ENCODE measurements around the gene MRPL37. TPM values are rescaled to one million over a fixed set of nuclear protein-coding genes. Genes with fewer than 3 reads are reported as not detected.
"Not testable (repeated sequence)": the region's sequence is repeated elsewhere in the genome, so short reads cannot be mapped to it uniquely, and the experiment has no call there.

MRPL37 gene
- total and polyA plus RNA-seq, 2 donors (not counting 3 experiments of a cell fraction or from before 2014, with no cell fraction given) = 45.0 to 109 TPM

DNA sequence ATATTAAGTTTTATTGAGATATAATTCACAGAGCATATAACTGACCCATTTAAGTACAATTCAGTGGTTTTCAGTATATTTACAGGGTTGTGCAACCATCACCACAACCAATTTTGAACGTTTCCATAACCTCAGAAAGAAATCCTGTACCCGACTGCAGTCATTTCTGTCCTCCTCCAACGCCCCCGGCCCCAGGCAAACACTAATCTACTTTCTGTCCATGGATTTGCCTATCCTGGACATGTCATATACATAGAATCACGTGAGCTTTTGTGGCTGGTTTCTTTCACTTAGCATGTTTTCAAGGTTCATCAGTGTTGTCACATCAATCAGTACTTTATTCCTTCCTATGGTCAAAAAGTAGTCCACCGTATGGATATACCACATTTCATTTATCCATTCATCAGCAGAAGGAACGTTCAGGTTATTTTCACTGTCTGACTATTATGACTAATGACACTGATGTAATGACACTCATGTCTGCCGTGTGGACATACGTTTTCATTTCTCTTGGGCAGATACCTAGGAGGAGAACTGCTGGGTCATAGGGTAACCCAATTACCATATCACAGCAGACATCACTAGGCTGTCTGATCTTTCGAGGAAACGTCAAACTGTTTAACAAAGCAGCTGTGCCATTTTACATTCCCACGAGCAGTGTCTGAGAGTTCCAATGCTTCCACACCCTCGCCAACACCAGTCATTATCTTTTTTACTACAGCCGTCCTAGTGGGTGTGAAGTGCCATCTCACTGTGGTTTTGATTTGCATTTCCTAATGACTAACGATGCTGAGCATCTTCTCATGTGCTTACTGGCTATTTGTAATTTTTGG lies 30.8 kb downstream of the MRPL37 start:
- H3K27ac ChIP-seq (ENCODE audit: insufficient read depth, low read depth, low read length) = no peak overlapping the region
- H3K4me2 ChIP-seq (ENCODE audit: insufficient read depth, low read length) = no peak overlapping the region
- DNase-seq (ENCODE audit: low read depth, low spot score) (no peak), FAIRE-seq (peak; percentile 31)
- no peak overlapping the region for H3K4me3 ChIP-seq (replicated peaks in 1 of 3; ENCODE audit: insufficient read depth in 1 of 3, low read depth in 1 of 3, low read length in 3 of 3)
- peaks cover 0 to 8% of the 10 kb centered on the region in 2 experiments for H3K36me3 ChIP-seq (ENCODE audit: control insufficient read depth in 2 of 2, extremely low read depth in 1 of 2, insufficient read depth in 2 of 2, low read length in 2 of 2)
- no peak overlapping the region for H3K9ac ChIP-seq (replicated peaks; ENCODE audit: extremely low read depth, insufficient read depth, low read length)
- ChIA-PET CTCF (interaction anchor here (2.1 kb wide), 1 partner anchor 11 kb away, joined by 8 read pairs; no protein-coding TSS in a partner anchor), POLR2A (no interaction called here)
- BruUV-seq (replicated peaks) = no TSS peak
- intact Hi-C loops (cut with micrococcal nuclease) = no loop called here
- no peaks in the 10 kb centered on the region for H3K79me2 ChIP-seq (ENCODE audit: control insufficient read depth, insufficient read depth, low read length)
- TF ChIP-seq, protein P1, sequence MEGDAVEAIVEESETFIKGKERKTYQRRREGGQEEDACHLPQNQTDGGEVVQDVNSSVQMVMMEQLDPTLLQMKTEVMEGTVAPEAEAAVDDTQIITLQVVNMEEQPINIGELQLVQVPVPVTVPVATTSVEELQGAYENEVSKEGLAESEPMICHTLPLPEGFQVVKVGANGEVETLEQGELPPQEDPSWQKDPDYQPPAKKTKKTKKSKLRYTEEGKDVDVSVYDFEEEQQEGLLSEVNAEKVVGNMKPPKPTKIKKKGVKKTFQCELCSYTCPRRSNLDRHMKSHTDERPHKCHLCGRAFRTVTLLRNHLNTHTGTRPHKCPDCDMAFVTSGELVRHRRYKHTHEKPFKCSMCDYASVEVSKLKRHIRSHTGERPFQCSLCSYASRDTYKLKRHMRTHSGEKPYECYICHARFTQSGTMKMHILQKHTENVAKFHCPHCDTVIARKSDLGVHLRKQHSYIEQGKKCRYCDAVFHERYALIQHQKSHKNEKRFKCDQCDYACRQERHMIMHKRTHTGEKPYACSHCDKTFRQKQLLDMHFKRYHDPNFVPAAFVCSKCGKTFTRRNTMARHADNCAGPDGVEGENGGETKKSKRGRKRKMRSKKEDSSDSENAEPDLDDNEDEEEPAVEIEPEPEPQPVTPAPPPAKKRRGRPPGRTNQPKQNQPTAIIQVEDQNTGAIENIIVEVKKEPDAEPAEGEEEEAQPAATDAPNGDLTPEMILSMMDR (IDR thresholded peaks at IDR 0.05; ENCODE audit: extremely low read depth in 1 of 2, insufficient read depth in 1 of 2, low read depth in 1 of 2, low read length in 2 of 2) = no peak
- H3K9me3 ChIP-seq (replicated peaks; ENCODE audit: control insufficient read depth, insufficient read depth, low read length) = no peaks in the 10 kb centered on the region
- no peaks in the 10 kb centered on the region for H3K9me1 ChIP-seq (replicated peaks; ENCODE audit: control insufficient read depth, extremely low read depth, insufficient read depth, low read length)
- dilution Hi-C loops (cut with MboI; ENCODE audit: extremely low pct_ligation_motif_present, low sequenced_read_pairs) = no loop called here
- no peaks in the 10 kb centered on the region for H3K27me3 ChIP-seq (ENCODE audit: control insufficient read depth in 2 of 2, insufficient read depth in 2 of 2, low read length in 2 of 2)
- no peak overlapping the region for H2AFZ ChIP-seq (ENCODE audit: low read depth, low read length)
- H3K4me1 ChIP-seq (ENCODE audit: control insufficient read depth, extremely low read depth, insufficient read depth, low read length) = no peaks in the 10 kb centered on the region
- H4K20me1 ChIP-seq (replicated peaks; ENCODE audit: control insufficient read depth, extremely low read depth, insufficient read depth, low read length) = no peaks in the 10 kb centered on the region

DNA sequence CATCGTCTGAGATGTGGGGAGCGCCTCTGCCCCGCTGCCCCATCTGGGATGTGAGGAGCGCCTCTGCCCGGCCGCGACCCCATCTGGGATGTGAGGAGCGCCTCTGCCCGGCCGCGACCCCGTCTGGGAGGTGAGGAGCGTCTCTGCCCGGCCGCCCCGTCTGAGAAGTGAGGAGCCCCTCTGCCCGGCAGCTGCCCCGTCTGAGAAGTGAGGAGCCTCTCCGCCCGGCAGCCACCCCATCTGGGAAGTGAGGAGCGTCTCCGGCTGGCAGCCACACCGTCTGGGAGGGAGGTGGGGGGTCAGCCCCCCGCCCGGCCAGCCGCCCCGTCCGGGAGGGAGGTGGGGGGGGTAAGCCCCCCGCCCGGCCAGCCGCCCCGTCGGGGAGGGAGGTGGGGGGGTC lies 33.2 kb downstream of the MRPL37 start:
- BruUV-seq (replicated peaks); dilution Hi-C loops (cut with MboI; ENCODE audit: extremely low pct_ligation_motif_present, low sequenced_read_pairs); FAIRE-seq; H3K9me3 ChIP-seq (replicated peaks; ENCODE audit: control insufficient read depth, insufficient read depth, low read length); POLR2A ChIA-PET; H4K20me1 ChIP-seq (replicated peaks; ENCODE audit: control insufficient read depth, extremely low read depth, insufficient read depth, low read length); H3K27ac ChIP-seq (ENCODE audit: insufficient read depth, low read depth, low read length); DNase-seq (ENCODE audit: low read depth, low spot score); H3K4me2 ChIP-seq (ENCODE audit: insufficient read depth, low read length); H3K79me2 ChIP-seq (ENCODE audit: control insufficient read depth, insufficient read depth, low read length); H3K4me1 ChIP-seq (ENCODE audit: control insufficient read depth, extremely low read depth, insufficient read depth, low read length); intact Hi-C loops (cut with micrococcal nuclease); H2AFZ ChIP-seq (ENCODE audit: low read depth, low read length); CTCF ChIA-PET; H3K27me3 ChIP-seq (ENCODE audit: control insufficient read depth in 2 of 2, insufficient read depth in 2 of 2, low read length in 2 of 2); H3K4me3 ChIP-seq (replicated peaks in 1 of 3; ENCODE audit: insufficient read depth in 1 of 3, low read depth in 1 of 3, low read length in 3 of 3); H3K9ac ChIP-seq (replicated peaks; ENCODE audit: extremely low read depth, insufficient read depth, low read length); H3K9me1 ChIP-seq (replicated peaks; ENCODE audit: control insufficient read depth, extremely low read depth, insufficient read depth, low read length): not testable (repeated sequence)
- peaks cover 4 to 13% of the 10 kb centered on the region in 2 experiments for H3K36me3 ChIP-seq (ENCODE audit: control insufficient read depth in 2 of 2, extremely low read depth in 1 of 2, insufficient read depth in 2 of 2, low read length in 2 of 2)

All from endothelial cell of umbilical vein (primary cell).